Mononuclear cell (primary cell): ENCODE data around the gene BICC1. TPM values are rescaled to one million over a fixed set of nuclear protein-coding genes. Genes with fewer than 3 reads are reported as not detected.

Experiments
- H3K27me3 ChIP-seq: 2 replicates; pipeline ENCODE4 v1.6.0; 2011; ENCODE audit warnings: low read length, control low read depth; ENCODE audit not compliant: insufficient read depth
- H3K4me1 ChIP-seq: 2 replicates; pipeline ENCODE4 v1.5.1; 2011; ENCODE audit warnings: mild to moderate bottlenecking, low read length, control low read depth; ENCODE audit not compliant: insufficient read depth
- H3K4me3 ChIP-seq: 2 replicates; pipeline ENCODE4 v1.5.1; 2011; ENCODE audit warnings: mild to moderate bottlenecking, low read length, moderate library complexity
- H3K9me3 ChIP-seq: 2 replicates; pipeline ENCODE4 v1.5.1; 2011; ENCODE audit warnings: low read depth, mild to moderate bottlenecking, control low read depth, low read length
- total RNA-seq: library from RNA; depleted of rRNA; stranded (reverse); fragments of >200 nt; gene quantifications from one replicate; pipeline ENCODE4 v1.2.3, GENCODE V29; 2012

Gene BICC1
- total RNA-seq, 1 donor, result 0.21 TPM

- H3K4me1 ChIP-seq, result no peaks in the 10 kb centered on the region
- H3K9me3 ChIP-seq, result no peaks in the 10 kb centered on the region
- no peaks in the 10 kb centered on the region for H3K27me3 ChIP-seq
- no peak overlapping the region for H3K4me3 ChIP-seq
Measured at GRCh38 chr10:58870070-58870469, 357.4 kb downstream of the BICC1 start.

- H3K4me3 ChIP-seq, result no peak overlapping the region
- no peaks in the 10 kb centered on the region for H3K4me1 ChIP-seq
- no peaks in the 10 kb centered on the region for H3K27me3 ChIP-seq
- H3K9me3 ChIP-seq, result no peaks in the 10 kb centered on the region
Measured at GRCh38 chr10:58873161-58873560, 360.5 kb downstream of the BICC1 start.

Other genes starting within 250 kb of the BICC1 start
- 3.5 TPM for gene IPMK, start 245.0 kb upstream of the BICC1 start, total RNA-seq
- 1.3 TPM for gene CISD1, start 243.7 kb upstream of the BICC1 start, total RNA-seq
- 64.3 TPM for gene UBE2D1, start 177.9 kb upstream of the BICC1 start, total RNA-seq
- 32.8 TPM for gene TFAM, start 127.5 kb upstream of the BICC1 start, total RNA-seq